K562 (cell line): ENCODE results near the gene CTXN1. TPM values are rescaled to one million over a fixed set of nuclear protein-coding genes. Genes with fewer than 3 reads are reported as not detected.
A peak's percentile ranks its signal among the peaks of the same experiment; 100 is the strongest.

Experiments used
- KDM5B ChIP-seq: fragments of 200-600 bp; sonication (generic); IDR thresholded peaks from 2 replicates; pipeline ENCODE4 v1.6.1; 2012; ENCODE audit warnings: low read depth, mild to moderate bottlenecking, moderate library complexity, low read length, control low read depth, inconsistent platforms; ENCODE audit not compliant: insufficient replicate concordance
- KHSRP ChIP-seq: fragments of 450-650 bp; IDR thresholded peaks from 2 replicates; pipeline ENCODE4 v1.6.1; 2017
- PHB ChIP-seq: fragments of 250-450 bp; sonication (Bioruptor Pico); IDR thresholded peaks from 2 replicates; pipeline ENCODE4 v1.5.0; 2021
- PML ChIP-seq: IDR thresholded peaks from 2 replicates; pipeline ENCODE4 v1.6.1; 2012; ENCODE audit warnings: low read length, inconsistent platforms
- RERE ChIP-seq: sonication (generic); formaldehyde crosslinking; IDR thresholded peaks from 2 replicates; pipeline ENCODE4 v1.8.0; 2023; ENCODE audit warnings: missing genetic modification reagents, mild to moderate bottlenecking, borderline replicate concordance
- U2AF1 ChIP-seq: fragments of 200-400 bp; formaldehyde crosslinking; optimal IDR thresholded peaks from 2 replicates; pipeline ENCODE3; 2017; ENCODE audit warnings: mild to moderate bottlenecking, low read depth, low read length, moderate library complexity
- ZNF174 ChIP-seq: fragments of 250-450 bp; sonication (Bioruptor Pico); IDR thresholded peaks from 2 replicates; pipeline ENCODE4 v1.4.0; 2020; ENCODE audit warnings: mild to moderate bottlenecking
- ZNF436 ChIP-seq: fragments of 250-450, 450-650 bp; sonication (Bioruptor Pico); formaldehyde crosslinking; IDR thresholded peaks from 2 replicates; pipeline ENCODE4 v1.7.0; 2020; ENCODE audit warnings: mild to moderate bottlenecking
- polyA plus RNA-seq, 8 experiments: library from polyadenylated mRNA; depleted of rRNA in 4 of 8; stranded (reverse) in 5 of 8; unstranded in 3 of 8; fragments of >200 nt; fragmentation: Nextera tagmentation in 2 of 8; fragmentation: Illumina TruSeq in 1 of 8; extraction: Ambion mirVana in 2 of 8; extraction: Trizol in 1 of 8; gene quantifications; 2 replicates each; pipeline versions ENCODE4 v1.2.1 to v1.2.3, GENCODE V29; 2011 to 2014; ENCODE audit warnings: inconsistent platforms in 1 of 8, missing spikeins in 1 of 8
- total RNA-seq, 7 experiments: library from RNA; depleted of rRNA in 6 of 7; stranded (reverse); fragments of >200 nt in 6 of 7; fragmentation: Illumina TruSeq in 2 of 7; extraction: Trizol in 2 of 7; gene quantifications; 2 replicates each; pipeline versions ENCODE4 v1.2.1 to v1.2.3, GENCODE V29; 2011 to 2021; ENCODE audit warnings: low replicate concordance in 1 of 7
- TF ChIP-seq, protein P1 (sequence below), 3 experiments: fragments of 200-800 bp in 1 of 3; sonication (Bioruptor generic) in 1 of 3; sonication (generic) in 1 of 3; formaldehyde crosslinking in 1 of 3; IDR thresholded peaks; 2 replicates each; pipeline versions ENCODE4 v1.6.1 to v1.8.0; 2016 to 2022; ENCODE audit warnings: mild to moderate bottlenecking in 2 of 3, missing compliant biosample characterization in 2 of 3, missing genetic modification characterization in 2 of 3, missing genetic modification reagents in 1 of 3
- TF ChIP-seq, protein P2 (sequence below): sonication (generic); formaldehyde crosslinking; IDR thresholded peaks from 2 replicates; pipeline ENCODE4 v1.8.1; 2023; ENCODE audit warnings: mild to moderate bottlenecking, missing genetic modification reagents
- TF ChIP-seq, protein P3 (sequence below): fragments of 450-650 bp; IDR thresholded peaks from 2 replicates; pipeline ENCODE4 v1.7.1; 2018; ENCODE audit warnings: mild to moderate bottlenecking, low read depth; ENCODE audit not compliant: partially characterized antibody
- TF ChIP-seq, protein P4 (sequence below), 2 experiments: IDR thresholded peaks in 1 of 2; conservative IDR thresholded peaks in 1 of 2; 2 replicates each; pipeline ENCODE4 v1.6.1; 2016; ENCODE audit warnings: low read depth in 2 of 2, mild to moderate bottlenecking in 1 of 2, missing compliant biosample characterization in 1 of 2, missing genetic modification characterization in 1 of 2, moderate library complexity in 1 of 2

CTXN1 gene
- total and polyA plus RNA-seq, 9 of the 15 experiments (the other 6 are each of a cell fraction or from before 2014, with no cell fraction given): 0.15 to 37.4 (median 1.8) TPM; not detected in 2

GRCh38 chr19:7902796-7903243, 23.1 kb downstream of the CTXN1 start (continued):
- TF ChIP-seq, protein P1, sequence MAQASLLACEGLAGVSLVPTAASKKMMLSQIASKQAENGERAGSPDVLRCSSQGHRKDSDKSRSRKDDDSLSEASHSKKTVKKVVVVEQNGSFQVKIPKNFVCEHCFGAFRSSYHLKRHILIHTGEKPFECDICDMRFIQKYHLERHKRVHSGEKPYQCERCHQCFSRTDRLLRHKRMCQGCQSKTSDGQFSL (CRISPR knock-in tag; IDR thresholded peaks at IDR 0.05): 0 out of 2 replicates have a peak, but pooled peaks have one; percentile 62
- TF ChIP-seq, protein P1 (tag; IDR thresholded peaks at IDR 0.05): no peak
- TF ChIP-seq U2AF1 (no peak), KHSRP (no peak), PHB (CRISPR knock-in tag) (no peak), PML (0 out of 2 replicates have a peak, but pooled peaks have one; percentile 5), RERE (CRISPR knock-in tag) (no peak), ZNF436 (no peak), KDM5B (no peak), ZNF174 (CRISPR knock-in tag) (no peak)
- TF ChIP-seq, protein P2, sequence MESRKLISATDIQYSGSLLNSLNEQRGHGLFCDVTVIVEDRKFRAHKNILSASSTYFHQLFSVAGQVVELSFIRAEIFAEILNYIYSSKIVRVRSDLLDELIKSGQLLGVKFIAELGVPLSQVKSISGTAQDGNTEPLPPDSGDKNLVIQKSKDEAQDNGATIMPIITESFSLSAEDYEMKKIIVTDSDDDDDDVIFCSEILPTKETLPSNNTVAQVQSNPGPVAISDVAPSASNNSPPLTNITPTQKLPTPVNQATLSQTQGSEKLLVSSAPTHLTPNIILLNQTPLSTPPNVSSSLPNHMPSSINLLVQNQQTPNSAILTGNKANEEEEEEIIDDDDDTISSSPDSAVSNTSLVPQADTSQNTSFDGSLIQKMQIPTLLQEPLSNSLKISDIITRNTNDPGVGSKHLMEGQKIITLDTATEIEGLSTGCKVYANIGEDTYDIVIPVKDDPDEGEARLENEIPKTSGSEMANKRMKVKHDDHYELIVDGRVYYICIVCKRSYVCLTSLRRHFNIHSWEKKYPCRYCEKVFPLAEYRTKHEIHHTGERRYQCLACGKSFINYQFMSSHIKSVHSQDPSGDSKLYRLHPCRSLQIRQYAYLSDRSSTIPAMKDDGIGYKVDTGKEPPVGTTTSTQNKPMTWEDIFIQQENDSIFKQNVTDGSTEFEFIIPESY: no peak
- TF ChIP-seq, protein P3, sequence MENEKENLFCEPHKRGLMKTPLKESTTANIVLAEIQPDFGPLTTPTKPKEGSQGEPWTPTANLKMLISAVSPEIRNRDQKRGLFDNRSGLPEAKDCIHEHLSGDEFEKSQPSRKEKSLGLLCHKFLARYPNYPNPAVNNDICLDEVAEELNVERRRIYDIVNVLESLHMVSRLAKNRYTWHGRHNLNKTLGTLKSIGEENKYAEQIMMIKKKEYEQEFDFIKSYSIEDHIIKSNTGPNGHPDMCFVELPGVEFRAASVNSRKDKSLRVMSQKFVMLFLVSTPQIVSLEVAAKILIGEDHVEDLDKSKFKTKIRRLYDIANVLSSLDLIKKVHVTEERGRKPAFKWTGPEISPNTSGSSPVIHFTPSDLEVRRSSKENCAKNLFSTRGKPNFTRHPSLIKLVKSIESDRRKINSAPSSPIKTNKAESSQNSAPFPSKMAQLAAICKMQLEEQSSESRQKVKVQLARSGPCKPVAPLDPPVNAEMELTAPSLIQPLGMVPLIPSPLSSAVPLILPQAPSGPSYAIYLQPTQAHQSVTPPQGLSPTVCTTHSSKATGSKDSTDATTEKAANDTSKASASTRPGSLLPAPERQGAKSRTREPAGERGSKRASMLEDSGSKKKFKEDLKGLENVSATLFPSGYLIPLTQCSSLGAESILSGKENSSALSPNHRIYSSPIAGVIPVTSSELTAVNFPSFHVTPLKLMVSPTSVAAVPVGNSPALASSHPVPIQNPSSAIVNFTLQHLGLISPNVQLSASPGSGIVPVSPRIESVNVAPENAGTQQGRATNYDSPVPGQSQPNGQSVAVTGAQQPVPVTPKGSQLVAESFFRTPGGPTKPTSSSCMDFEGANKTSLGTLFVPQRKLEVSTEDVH: no peak
- TF ChIP-seq, protein P4, sequence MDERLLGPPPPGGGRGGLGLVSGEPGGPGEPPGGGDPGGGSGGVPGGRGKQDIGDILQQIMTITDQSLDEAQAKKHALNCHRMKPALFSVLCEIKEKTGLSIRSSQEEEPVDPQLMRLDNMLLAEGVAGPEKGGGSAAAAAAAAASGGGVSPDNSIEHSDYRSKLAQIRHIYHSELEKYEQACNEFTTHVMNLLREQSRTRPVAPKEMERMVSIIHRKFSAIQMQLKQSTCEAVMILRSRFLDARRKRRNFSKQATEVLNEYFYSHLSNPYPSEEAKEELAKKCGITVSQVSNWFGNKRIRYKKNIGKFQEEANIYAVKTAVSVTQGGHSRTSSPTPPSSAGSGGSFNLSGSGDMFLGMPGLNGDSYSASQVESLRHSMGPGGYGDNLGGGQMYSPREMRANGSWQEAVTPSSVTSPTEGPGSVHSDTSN (CRISPR knock-in tag; IDR thresholded peaks at IDR 0.05; ENCODE audit: low read depth): no peak
- TF ChIP-seq, protein P4 (tag; conservative IDR thresholded peaks at IDR 0.05; ENCODE audit: low read depth): no peak
